Neural crest cell (in vitro differentiated cells): ENCODE measurements around the gene PGP. TPM values are rescaled to one million over a fixed set of nuclear protein-coding genes. Genes with fewer than 3 reads are reported as not detected.

ENCODE experiments used
- DNase-seq: peaks from one replicate; pipeline ENCODE4 v3.0.0; 2021; ENCODE audit warnings: low read depth, mixed read lengths, low spot score
- H3K27ac Mint-ChIP-seq: one replicate; pipeline ENCODE4 v1.8.0; 2021; ENCODE audit warnings: mild to moderate bottlenecking, mixed read lengths; ENCODE audit not compliant: unreplicated experiment
- H3K27me3 Mint-ChIP-seq: 2 replicates; pipeline ENCODE4 v1.8.0; 2021; ENCODE audit warnings: low read depth, mild to moderate bottlenecking, mixed read lengths
- H3K36me3 Mint-ChIP-seq: 2 replicates; pipeline ENCODE4 v1.8.0; 2021; ENCODE audit warnings: low read depth, mild to moderate bottlenecking, mixed read lengths
- H3K4me1 Mint-ChIP-seq: 2 replicates; pipeline ENCODE4 v1.8.0; 2021; ENCODE audit warnings: mixed read lengths
- H3K4me3 Mint-ChIP-seq: one replicate; pipeline ENCODE4 v1.8.0; 2021; ENCODE audit warnings: mild to moderate bottlenecking, mixed read lengths
- H3K9me3 Mint-ChIP-seq: 2 replicates; pipeline ENCODE4 v1.8.0; 2021; ENCODE audit warnings: mixed read lengths
- CTCF ChIP-seq: fragments of 200-600 bp; sonication (generic); conservative IDR thresholded peaks from 2 replicates; pipeline ENCODE4 v1.5.0; 2021; ENCODE audit warnings: antibody characterized with exemption, mild to moderate bottlenecking
- total RNA-seq: library from RNA; stranded (reverse); gene quantifications from 2 replicates; pipeline ENCODE4 v1.2.1, GENCODE V29; 2021

Gene PGP
- total RNA-seq, 1 donor from 2014 or later, result 50.2 TPM

GRCh38 chr16:2253293-2253692 lies 38.7 kb upstream of the PGP start:
- H3K4me1 Mint-ChIP-seq, result peaks cover 11% of the 10 kb centered on the region
- peak overlapping the region; percentile 76 for H3K4me3 Mint-ChIP-seq
- no peak overlapping the region for H3K27ac Mint-ChIP-seq
- peaks cover 20% of the 10 kb centered on the region for H3K36me3 Mint-ChIP-seq
- no peak for TF ChIP-seq CTCF
- no peak for DNase-seq
- no peaks in the 10 kb centered on the region for H3K9me3 Mint-ChIP-seq
- H3K27me3 Mint-ChIP-seq, result no peaks in the 10 kb centered on the region

- Mint-ChIP-seq H3K36me3 (peaks cover 20% of the 10 kb centered on the region), H3K4me3 (peak overlapping the region; percentile 76), H3K4me1 (peaks cover 11% of the 10 kb centered on the region), H3K9me3 (no peaks in the 10 kb centered on the region), H3K27ac (no peak overlapping the region), H3K27me3 (no peaks in the 10 kb centered on the region)
- no peak for DNase-seq
- no peak for TF ChIP-seq CTCF
These were observed 38.1 kb upstream of the PGP start for GRCh38 chr16:2252806-2253148.

- Mint-ChIP-seq H3K9me3 (no peaks in the 10 kb centered on the region), H3K27ac (peak within 1 kb of the TSS; percentile 81), H3K36me3 (peaks cover 13% of the 10 kb centered on the region), H3K4me1 (peaks cover 11% of the 10 kb centered on the region), H3K4me3 (peak within 1 kb of the TSS; percentile 91), H3K27me3 (no peaks in the 10 kb centered on the region)
- peak; percentile 88 for DNase-seq
- peak; percentile 69 for TF ChIP-seq CTCF
These were observed 36.9 kb upstream of the PGP start, which contains the start of gene ECI1 for GRCh38 chr16:2251296-2252111. TSS of gene ECI1 (minus strand) at chr16:2251587. CDS start at chr16:2251566, 21 bp downstream.

- no peak for DNase-seq
- Mint-ChIP-seq H3K9me3 (no peaks in the 10 kb centered on the region), H3K4me3 (peak overlapping the region; percentile 91), H3K4me1 (peaks cover 11% of the 10 kb centered on the region), H3K27ac (no peak overlapping the region), H3K27me3 (no peaks in the 10 kb centered on the region), H3K36me3 (peaks cover 13% of the 10 kb centered on the region)
- TF ChIP-seq CTCF, result no peak
These were observed 36.1 kb upstream of the PGP start for GRCh38 chr16:2250652-2251295.

- Mint-ChIP-seq H3K9me3 (no peaks in the 10 kb centered on the region), H3K4me1 (peaks cover 7% of the 10 kb centered on the region), H3K27ac (peak overlapping the region; percentile 79), H3K36me3 (peaks cover 5% of the 10 kb centered on the region), H3K4me3 (no peak overlapping the region), H3K27me3 (peaks cover 3% of the 10 kb centered on the region)
- no peak for DNase-seq
- no peak for TF ChIP-seq CTCF
These were observed 31.8 kb upstream of the PGP start for GRCh38 chr16:2246301-2246885.
